Neuronal stem cell (in vitro differentiated cells): ENCODE measurements around the gene DCST1.

ENCODE experiments used
- DNase-seq: peaks from one replicate; pipeline ENCODE4 v3.0.0-alpha.2; 2013; ENCODE audit warnings: low spot score
- H2AFZ ChIP-seq: one replicate; pipeline ENCODE4 v1.6.1; 2013; ENCODE audit warnings: mild to moderate bottlenecking, low read length, inconsistent platforms
- H2AK5ac ChIP-seq: 2 replicates; pipeline ENCODE4 v1.6.1; 2013; ENCODE audit warnings: low read depth, mild to moderate bottlenecking, inconsistent platforms, low read length, moderate library complexity, mixed read lengths
- H2BK120ac ChIP-seq: 2 replicates; pipeline ENCODE4 v1.6.1; 2013; ENCODE audit warnings: low read depth, mild to moderate bottlenecking, inconsistent platforms, low read length, moderate library complexity, mixed read lengths
- H2BK12ac ChIP-seq: one replicate; pipeline ENCODE4 v1.6.1; 2013; ENCODE audit warnings: low read length, inconsistent platforms
- H2BK15ac ChIP-seq: 2 replicates; pipeline ENCODE4 v1.6.1; 2013; ENCODE audit warnings: mild to moderate bottlenecking, low read length, inconsistent platforms, mixed read lengths
- H2BK5ac ChIP-seq: one replicate; pipeline ENCODE4 v1.6.1; 2013; ENCODE audit warnings: inconsistent platforms, mild to moderate bottlenecking, low read length, moderate library complexity
- H3K14ac ChIP-seq: one replicate; pipeline ENCODE4 v1.6.1; 2013; ENCODE audit warnings: low read length, inconsistent platforms
- H3K18ac ChIP-seq: 2 replicates; pipeline ENCODE4 v1.6.1; 2013; ENCODE audit warnings: low read length, inconsistent platforms
- H3K23ac ChIP-seq: 2 replicates; pipeline ENCODE4 v1.6.1; 2013; ENCODE audit warnings: low read depth, mild to moderate bottlenecking, mixed read lengths, low read length, inconsistent platforms; ENCODE audit not compliant: poor library complexity
- H3K27ac ChIP-seq: replicated peaks from 3 replicates; pipeline ENCODE4 v1.5.1; 2013; ENCODE audit warnings: low read length, inconsistent platforms
- H3K27me3 ChIP-seq, 3 experiments: 2 replicates each; pipeline ENCODE4 v1.6.1; 2013; ENCODE audit warnings: low read length in 3 of 3, mild to moderate bottlenecking in 2 of 3, inconsistent platforms in 1 of 3, low read depth in 1 of 3, mixed read lengths in 1 of 3, moderate library complexity in 1 of 3; ENCODE audit not compliant: control insufficient read depth in 3 of 3, insufficient read depth in 3 of 3
- H3K36me3 ChIP-seq, 2 donors: replicated peaks in 1 of 2; 2 replicates each; pipeline ENCODE4 v1.6.1; 2013; ENCODE audit warnings: low read length in 2 of 2; ENCODE audit not compliant: control insufficient read depth in 2 of 2, insufficient read depth in 2 of 2
- H3K4ac ChIP-seq: 2 replicates; pipeline ENCODE4 v1.6.1; 2013; ENCODE audit warnings: inconsistent platforms, mild to moderate bottlenecking, low read length, moderate library complexity
- H3K4me1 ChIP-seq, 2 donors: 1 replicate in 1 of 2; 2 replicates in 1 of 2; pipeline ENCODE4 v1.6.1; 2013; ENCODE audit warnings: low read length in 2 of 2, low read depth in 1 of 2; ENCODE audit not compliant: control insufficient read depth in 2 of 2, insufficient read depth in 1 of 2
- H3K4me2 ChIP-seq: one replicate; pipeline ENCODE4 v1.6.1; 2013; ENCODE audit warnings: mild to moderate bottlenecking, low read length, inconsistent platforms; ENCODE audit not compliant: insufficient read depth, poor library complexity, severe bottlenecking
- H3K4me3 ChIP-seq, 2 donors: 2 replicates each; pipeline ENCODE4 v1.5.1; 2013; ENCODE audit warnings: low read length in 2 of 2, mild to moderate bottlenecking in 2 of 2, inconsistent platforms in 1 of 2, moderate library complexity in 1 of 2
- H3K79me1 ChIP-seq: one replicate; pipeline ENCODE4 v1.6.1; 2013; ENCODE audit warnings: low read depth, mild to moderate bottlenecking, inconsistent platforms, low read length, moderate library complexity
- H3K9ac ChIP-seq: one replicate; pipeline ENCODE4 v1.6.1; 2013; ENCODE audit warnings: mild to moderate bottlenecking, low read depth, low read length, inconsistent platforms; ENCODE audit not compliant: poor library complexity
- H3K9me3 ChIP-seq, 2 donors: replicated peaks in 1 of 2; 2 replicates each; pipeline versions ENCODE3 to v1.6.1; 2013; ENCODE audit warnings: low read length in 2 of 2, mild to moderate bottlenecking in 2 of 2, inconsistent platforms in 1 of 2, low read depth in 1 of 2, mixed read lengths in 1 of 2, moderate library complexity in 1 of 2; ENCODE audit not compliant: control insufficient read depth in 2 of 2, insufficient read depth in 1 of 2
- H4K8ac ChIP-seq: one replicate; pipeline ENCODE4 v1.6.1; 2013; ENCODE audit warnings: low read depth, mild to moderate bottlenecking, inconsistent platforms, low read length, moderate library complexity
- H4K91ac ChIP-seq: one replicate; pipeline ENCODE4 v1.6.1; 2013; ENCODE audit warnings: low read length, low read depth, mild to moderate bottlenecking, inconsistent platforms; ENCODE audit not compliant: poor library complexity
- WGBS, 2 donors: extraction: QIAGEN DNeasy Blood & Tissue Kit; methylation state at CpG; one replicate each; pipeline ENCODE4 v1.1.7; 2013; ENCODE audit warnings: missing lambda C conversion rate in 2 of 2, mixed read lengths in 1 of 2; ENCODE audit not compliant: insufficient read length in 2 of 2, insufficient replicate concordance in 1 of 2; ENCODE audit errors: extremely low coverage in 2 of 2; 5-methylcytosine and 5-hydroxymethylcytosine counted together

DCST1 gene

GRCh38 chr1:155022136-155022926 lies 11.3 kb upstream of the DCST1 start:
- H3K9ac ChIP-seq: no peak overlapping the region
- H3K27ac ChIP-seq: no peak overlapping the region
- WGBS, 2 donors: no CpG with 5 or more reads among the region's 8 CpGs
- no peaks in the 10 kb centered on the region for H3K27me3 ChIP-seq
- H3K23ac ChIP-seq: no peak overlapping the region
- H4K91ac ChIP-seq: no peak overlapping the region
- H3K4me2 ChIP-seq: no peak overlapping the region
- H2BK5ac ChIP-seq: no peak overlapping the region
- peaks cover 17 to 21% of the 10 kb centered on the region in 2 donors for H3K4me1 ChIP-seq
- H4K8ac ChIP-seq: no peak overlapping the region
- peak overlapping the region; percentile 54 for H2AK5ac ChIP-seq
- no peak overlapping the region for H3K14ac ChIP-seq
- H3K79me1 ChIP-seq: no peaks in the 10 kb centered on the region
- H2AFZ ChIP-seq: no peak overlapping the region
- no peak overlapping the region for H2BK120ac ChIP-seq
- H3K18ac ChIP-seq: no peak overlapping the region
- H3K36me3 ChIP-seq: no peaks in the 10 kb centered on the region
- no peak overlapping the region for H2BK12ac ChIP-seq
- no peaks in the 10 kb centered on the region for H3K9me3 ChIP-seq
- no peak for DNase-seq
- H2BK15ac ChIP-seq: no peak overlapping the region
- H3K4ac ChIP-seq: no peak overlapping the region
- H3K4me3 ChIP-seq: no peak overlapping the region

- Histone ChIP-seq H2BK15ac (no peak overlapping the region), H3K14ac (no peak overlapping the region), H3K27ac (no peak overlapping the region), H2BK120ac (no peak overlapping the region), H3K4me2 (no peak overlapping the region), H2BK12ac (no peak overlapping the region), H3K4ac (no peak overlapping the region), H3K79me1 (no peaks in the 10 kb centered on the region), H3K23ac (no peak overlapping the region), H2AK5ac (peak overlapping the region; percentile 54), H2AFZ (no peak overlapping the region), H3K18ac (no peak overlapping the region), H3K27me3 (no peaks in the 10 kb centered on the region), H3K9ac (no peak overlapping the region), H4K91ac (no peak overlapping the region), H3K4me1 (peaks cover 17 to 18% of the 10 kb centered on the region in 2 donors), H4K8ac (no peak overlapping the region), H3K9me3 (no peaks in the 10 kb centered on the region), H2BK5ac (no peak overlapping the region), H3K4me3 (no peak overlapping the region), H3K36me3 (no peaks in the 10 kb centered on the region)
- DNase-seq: no peak
- no CpG with 5 or more reads among the region's 4 CpGs for WGBS, 2 donors
These were observed 10.7 kb upstream of the DCST1 start for GRCh38 chr1:155022927-155023236.

- Histone ChIP-seq H3K27ac (no peak overlapping the region), H3K4me1 (peaks cover 13 to 14% of the 10 kb centered on the region in 2 donors), H2BK5ac (no peak overlapping the region), H3K23ac (no peak overlapping the region), H3K4ac (no peak overlapping the region), H2AK5ac (no peak overlapping the region), H2BK15ac (no peak overlapping the region), H2AFZ (no peak overlapping the region), H3K4me2 (no peak overlapping the region), H3K27me3 (no peaks in the 10 kb centered on the region), H4K8ac (no peak overlapping the region), H4K91ac (no peak overlapping the region), H3K36me3 (no peaks in the 10 kb centered on the region), H3K79me1 (no peaks in the 10 kb centered on the region), H2BK120ac (no peak overlapping the region), H3K9ac (no peak overlapping the region), H3K4me3 (no peak overlapping the region), H3K9me3 (no peaks in the 10 kb centered on the region), H3K14ac (peak overlapping the region; percentile 25), H2BK12ac (no peak overlapping the region), H3K18ac (no peak overlapping the region)
- no peak for DNase-seq
- no CpG with 5 or more reads among the region's 5 CpGs for WGBS, 2 donors
These were observed 10.0 kb upstream of the DCST1 start for GRCh38 chr1:155023627-155024026.

- no peak overlapping the region for H3K14ac ChIP-seq
- H3K27ac ChIP-seq: no peak overlapping the region
- no peaks in the 10 kb centered on the region for H3K36me3 ChIP-seq
- no peak overlapping the region for H2AFZ ChIP-seq
- H2BK12ac ChIP-seq: no peak overlapping the region
- H2BK5ac ChIP-seq: no peak overlapping the region
- DNase-seq: no peak
- no peak overlapping the region for H3K23ac ChIP-seq
- no peaks in the 10 kb centered on the region for H3K9me3 ChIP-seq
- H3K79me1 ChIP-seq: no peaks in the 10 kb centered on the region
- H3K18ac ChIP-seq: no peak overlapping the region
- H3K4ac ChIP-seq: no peak overlapping the region
- no peak overlapping the region for H3K4me3 ChIP-seq
- no peak overlapping the region for H3K4me2 ChIP-seq
- H4K8ac ChIP-seq: no peak overlapping the region
- no CpG with 5 or more reads among the region's 9 CpGs for WGBS, 2 donors
- H2AK5ac ChIP-seq: no peak overlapping the region
- H3K4me1 ChIP-seq: peaks cover 6 to 7% of the 10 kb centered on the region in 2 donors
- H3K9ac ChIP-seq: no peak overlapping the region
- no peak overlapping the region for H2BK120ac ChIP-seq
- no peak overlapping the region for H2BK15ac ChIP-seq
- H3K27me3 ChIP-seq: no peaks in the 10 kb centered on the region
- H4K91ac ChIP-seq: no peak overlapping the region
These were observed 9.3 kb upstream of the DCST1 start for GRCh38 chr1:155024315-155024714.
